Peyer's patch (tissue), 4 donors: ENCODE measurements around the gene GCLC.

Experiments used
- CTCF ChIP-seq, 6 experiments: fragments of 450-650 bp in 4 of 6; fragments of 200-600 bp in 2 of 6; sonication (generic) in 1 of 6; IDR thresholded peaks; one replicate each; pipeline ENCODE4 v1.5.1; 2017 to 2019; ENCODE audit warnings: antibody characterized with exemption in 6 of 6, mild to moderate bottlenecking in 3 of 6, moderate library complexity in 1 of 6
- POLR2A ChIP-seq, 2 donors: fragments of 450-650 bp; IDR thresholded peaks; one replicate each; pipeline ENCODE4 v1.5.1; 2017; ENCODE audit warnings: antibody characterized with exemption in 2 of 2, mild to moderate bottlenecking in 2 of 2, moderate library complexity in 2 of 2

GRCh38 chr6:53497905-53498304 is 47.0 kb downstream of the GCLC start:
- TF ChIP-seq CTCF (IDR thresholded peaks at IDR 0.05) (no peak), POLR2A (IDR thresholded peaks at IDR 0.05) (no peak)
